ENCODE data around the gene UBE2I.
A peak's percentile ranks its signal among the peaks of the same experiment; 100 is the strongest.

UBE2I gene

DNA sequence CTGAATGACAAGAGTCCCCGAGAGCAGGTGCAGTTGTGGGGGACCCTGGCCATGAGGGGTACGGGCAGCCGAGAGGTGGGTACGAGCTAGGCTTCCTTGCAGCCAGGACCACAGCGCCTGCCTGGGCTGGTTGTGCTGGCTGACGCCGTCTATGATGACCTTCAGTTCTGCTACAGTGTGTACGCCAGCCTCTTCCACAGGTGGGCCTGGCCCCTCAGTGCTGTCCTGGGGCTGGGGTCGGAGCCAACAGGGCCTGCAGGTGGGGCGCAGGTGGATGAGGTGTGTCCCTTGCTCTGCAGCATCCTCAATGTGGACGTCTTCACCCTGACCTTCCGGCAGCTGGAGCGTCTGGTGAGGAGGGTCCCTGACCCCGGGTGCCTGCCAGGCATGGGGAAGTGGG is 35.1 kb downstream of the UBE2I start:
- DNase-seq: no peak

DNA sequence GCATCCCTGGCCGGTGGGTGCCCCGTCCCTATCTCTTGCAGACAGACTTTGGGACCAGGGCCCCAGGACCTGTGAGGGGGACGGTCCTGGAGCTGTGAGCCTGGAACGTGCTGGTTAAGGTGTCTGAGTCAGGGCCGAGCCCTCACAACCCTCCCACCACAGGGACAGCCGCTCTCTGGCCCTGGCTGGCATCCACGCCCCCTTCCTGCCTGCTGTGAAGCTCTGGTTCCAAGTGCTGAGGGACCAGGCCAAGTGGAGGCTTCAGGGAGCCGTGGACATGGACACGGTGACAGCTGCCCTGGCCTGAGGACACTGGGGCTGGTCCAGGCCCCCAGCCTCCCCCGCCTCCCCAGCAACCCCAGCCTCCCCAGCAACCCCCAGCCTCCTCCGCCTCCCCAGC is 35.7 kb downstream of the UBE2I start:
- DNase-seq: no peak

DNA sequence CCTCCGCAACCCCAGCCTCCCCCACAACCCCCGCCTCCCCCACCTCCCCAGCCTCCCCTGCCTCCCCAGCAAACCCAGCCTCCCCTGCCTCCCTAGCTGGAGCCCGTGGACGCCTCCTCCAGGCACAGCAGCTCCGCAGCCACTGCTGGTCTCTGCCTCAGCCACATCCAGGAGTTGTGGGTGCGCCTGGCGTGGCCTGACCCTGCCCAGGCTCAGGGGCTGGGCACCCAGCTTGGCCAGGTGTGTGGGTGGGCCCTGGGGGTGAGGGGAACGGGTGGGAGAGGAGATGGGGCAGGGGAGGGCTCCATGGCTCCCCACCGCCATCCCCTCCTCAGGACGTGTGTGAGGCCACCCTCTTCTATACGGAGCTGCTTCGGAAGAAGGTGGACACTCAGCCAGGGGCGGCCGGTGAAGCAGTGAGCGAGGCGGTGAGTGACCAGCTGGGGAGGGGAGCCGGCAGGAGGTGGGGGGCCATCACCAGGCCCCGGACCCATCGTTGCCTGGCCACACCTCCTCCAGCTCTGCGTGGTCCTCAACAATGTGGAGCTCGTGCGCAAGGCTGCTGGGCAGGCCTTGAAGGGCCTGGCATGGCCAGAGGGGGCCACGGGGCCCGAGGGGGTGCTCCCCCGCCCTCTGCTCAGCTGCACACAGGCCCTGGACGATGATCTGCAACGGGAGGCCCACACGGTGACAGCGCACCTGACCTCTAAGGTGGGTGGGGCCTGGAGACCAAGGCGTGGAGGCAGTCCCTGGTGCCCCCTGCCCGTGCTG is 36.4 kb downstream of the UBE2I start:
- no peak for DNase-seq

DNA sequence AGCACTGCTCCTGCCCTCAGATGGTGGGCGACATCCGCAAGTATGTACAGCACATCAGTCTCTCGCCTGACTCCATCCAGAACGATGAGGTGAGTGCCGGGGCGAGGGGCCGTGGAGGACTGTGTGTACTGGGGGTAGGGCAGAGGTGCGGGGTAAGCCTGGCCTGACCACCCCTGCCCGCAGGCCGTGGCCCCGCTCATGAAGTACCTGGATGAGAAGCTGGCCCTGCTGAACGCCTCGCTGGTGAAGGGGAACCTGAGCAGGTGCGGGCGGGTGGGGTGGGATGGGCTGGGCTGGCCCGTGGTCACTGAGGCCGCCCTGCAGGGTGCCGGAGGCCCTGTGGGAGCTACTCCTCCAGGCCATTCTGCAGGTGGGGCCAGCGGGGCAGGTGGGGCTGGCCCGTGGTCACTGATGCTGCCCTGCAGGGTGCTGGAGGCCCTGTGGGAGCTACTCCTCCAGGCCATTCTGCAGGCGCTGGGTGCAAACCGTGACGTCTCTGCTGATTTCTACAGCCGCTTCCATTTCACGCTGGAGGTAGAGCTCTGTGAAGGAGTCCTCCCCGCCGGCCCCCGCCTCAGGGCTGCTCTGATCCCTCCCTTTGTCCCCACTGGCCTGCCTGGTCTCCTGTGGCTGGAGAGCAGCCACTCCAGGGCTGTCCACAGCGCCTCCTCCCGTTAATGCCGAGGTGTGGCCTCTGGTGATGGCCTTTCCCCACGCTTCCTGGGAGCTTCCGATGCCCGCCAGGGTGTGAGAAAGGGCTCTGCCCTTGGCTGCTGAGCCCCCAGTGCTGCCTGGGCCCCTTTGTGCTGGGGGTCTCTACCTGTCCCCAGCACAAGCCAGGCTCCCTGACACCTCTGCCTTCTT is 37.2 kb downstream of the UBE2I start:
- DNase-seq: no peak

DNA sequence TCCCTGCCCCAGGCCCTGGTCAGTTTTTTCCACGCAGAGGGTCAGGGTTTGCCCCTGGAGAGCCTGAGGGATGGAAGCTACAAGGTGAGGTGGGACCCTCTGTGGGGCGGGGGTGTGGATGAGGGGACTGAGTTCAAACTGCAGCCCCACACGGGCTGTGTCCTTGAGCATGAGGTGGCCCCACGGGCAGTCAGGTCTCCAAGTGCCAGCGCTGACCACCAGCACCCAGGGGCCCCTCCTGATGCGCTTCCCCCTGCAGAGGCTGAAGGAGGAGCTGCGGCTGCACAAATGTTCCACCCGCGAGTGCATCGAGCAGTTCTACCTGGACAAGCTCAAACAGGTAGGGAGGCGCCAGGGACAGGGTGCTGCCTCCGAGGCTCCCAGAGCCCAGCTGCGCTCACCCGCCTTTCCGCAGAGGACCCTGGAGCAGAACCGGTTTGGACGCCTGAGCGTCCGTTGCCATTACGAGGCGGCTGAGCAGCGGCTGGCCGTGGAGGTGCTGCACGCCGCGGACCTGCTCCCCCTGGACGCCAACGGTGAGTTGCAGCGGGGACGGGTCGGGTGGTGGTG is 37.9 kb downstream of the UBE2I start:
- no peak for DNase-seq

DNA sequence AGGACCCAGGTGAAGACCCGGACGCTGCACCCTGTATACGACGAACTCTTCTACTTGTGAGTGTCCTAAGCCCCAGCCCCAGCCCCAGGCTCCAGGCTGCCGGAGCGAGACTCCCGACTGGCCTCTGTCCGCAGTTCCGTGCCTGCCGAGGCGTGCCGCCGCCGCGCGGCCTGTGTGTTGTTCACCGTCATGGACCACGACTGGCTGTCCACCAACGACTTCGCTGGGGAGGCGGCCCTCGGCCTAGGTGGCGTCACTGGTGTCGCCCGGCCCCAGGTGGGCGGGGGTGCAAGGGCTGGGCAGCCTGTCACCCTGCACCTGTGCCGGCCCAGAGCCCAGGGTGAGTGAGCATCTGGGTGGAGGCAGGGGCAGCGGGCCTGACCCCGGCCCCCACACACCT is 38.5 kb downstream of the UBE2I start:
- no peak for DNase-seq

DNA sequence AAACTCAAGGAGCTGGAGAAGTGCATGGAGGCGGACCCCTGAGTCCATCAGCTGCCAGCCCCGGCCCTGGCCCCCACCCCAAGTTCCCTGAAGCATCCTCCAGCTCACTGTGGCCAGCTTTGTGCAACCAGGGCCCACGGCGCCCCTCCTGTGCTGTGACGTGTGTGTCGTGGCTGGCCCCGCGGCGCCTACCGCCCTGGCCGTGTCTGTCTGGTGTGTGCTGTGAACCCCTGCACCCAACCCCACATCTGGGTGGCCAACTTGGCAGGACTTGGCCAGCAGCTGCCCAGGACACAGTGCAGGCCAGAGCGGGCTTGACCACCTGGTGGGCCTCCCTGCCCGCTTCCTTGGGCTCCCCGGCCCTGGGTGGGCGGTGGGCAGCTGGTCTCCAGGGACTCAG is 39.0 kb downstream of the UBE2I start:
- no peak for DNase-seq

DNA sequence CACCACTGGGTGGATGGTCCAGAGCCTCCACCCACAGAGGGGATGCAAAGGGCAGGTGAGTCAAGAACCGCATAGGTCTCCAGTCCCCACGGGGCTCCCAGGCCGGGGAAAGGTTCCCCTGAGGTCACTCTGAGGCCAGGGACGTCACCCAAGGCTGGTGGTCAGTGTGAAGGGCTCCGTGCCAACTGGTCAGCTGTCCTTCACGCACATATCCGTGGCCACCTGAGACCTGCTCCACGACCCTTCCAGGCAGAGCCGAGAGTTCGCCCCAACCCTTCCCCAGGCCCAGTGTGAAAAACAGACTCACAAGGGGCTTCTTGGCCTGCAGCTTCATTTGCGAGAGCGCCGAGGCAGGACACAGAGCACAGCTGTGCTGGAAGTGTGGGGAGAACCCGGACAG is 39.5 kb downstream of the UBE2I start:
- DNase-seq: no peak

DNA sequence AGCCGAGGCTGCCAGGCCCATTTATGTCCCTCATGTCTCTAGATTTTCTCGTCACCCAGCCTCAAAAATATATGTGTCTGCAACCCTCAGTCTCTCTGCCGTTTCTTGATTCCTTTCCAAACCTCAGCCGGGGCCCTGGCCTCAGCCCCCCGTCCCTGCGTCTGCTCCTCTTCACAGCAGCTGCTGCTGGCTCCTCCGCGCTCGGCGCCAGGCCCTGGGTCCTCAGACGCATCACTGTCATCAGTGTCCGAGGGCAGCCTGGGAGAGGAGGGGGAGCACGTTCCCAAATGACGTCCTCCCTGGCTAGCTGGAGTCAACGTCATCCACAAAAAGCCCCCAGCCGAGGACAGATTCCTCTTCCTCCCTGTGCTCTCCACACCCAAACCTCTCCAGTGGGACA is 39.9 kb downstream of the UBE2I start:
- DNase-seq: no peak

DNA sequence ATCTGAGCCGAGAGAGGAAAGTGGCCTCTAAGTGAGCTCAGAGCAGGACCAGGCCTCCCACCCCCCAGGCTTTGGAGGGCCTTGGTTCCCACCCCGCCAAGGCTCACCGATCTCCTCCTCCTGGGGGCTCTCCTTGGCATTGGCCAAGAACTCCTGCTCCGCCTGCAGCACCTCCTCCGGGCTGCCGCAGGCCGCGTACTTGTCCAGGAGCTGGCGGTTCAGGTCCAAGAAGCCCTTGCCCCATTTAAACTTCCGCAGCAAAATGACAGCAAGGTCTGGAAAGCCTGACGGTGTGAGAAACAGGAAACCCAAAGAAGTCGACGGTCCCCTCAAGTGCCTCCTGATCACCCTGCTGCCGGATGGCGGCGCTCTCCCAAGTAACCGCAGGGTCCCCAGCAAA is 40.5 kb downstream of the UBE2I start:
- no peak for DNase-seq

DNA sequence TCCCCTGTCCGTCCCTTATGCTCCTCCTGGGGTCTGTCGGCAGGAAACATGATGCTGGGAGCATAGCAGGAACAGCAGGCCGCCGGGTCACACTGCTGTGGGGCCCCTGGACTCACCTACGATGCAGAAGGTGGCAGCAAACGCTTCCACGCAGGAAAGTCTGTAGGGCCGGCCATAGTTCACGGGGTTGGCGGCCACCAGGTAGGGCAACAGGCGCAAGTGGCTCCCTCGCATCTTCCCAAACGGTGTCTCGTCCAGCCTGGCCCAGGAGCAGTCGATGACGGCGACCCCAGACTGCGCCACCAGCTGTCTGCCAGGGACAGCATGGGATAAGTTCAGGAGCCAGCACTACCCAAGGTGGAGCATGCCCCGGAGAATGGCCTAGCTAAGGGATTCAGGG is 41.3 kb downstream of the UBE2I start:
- no peak for DNase-seq

DNA sequence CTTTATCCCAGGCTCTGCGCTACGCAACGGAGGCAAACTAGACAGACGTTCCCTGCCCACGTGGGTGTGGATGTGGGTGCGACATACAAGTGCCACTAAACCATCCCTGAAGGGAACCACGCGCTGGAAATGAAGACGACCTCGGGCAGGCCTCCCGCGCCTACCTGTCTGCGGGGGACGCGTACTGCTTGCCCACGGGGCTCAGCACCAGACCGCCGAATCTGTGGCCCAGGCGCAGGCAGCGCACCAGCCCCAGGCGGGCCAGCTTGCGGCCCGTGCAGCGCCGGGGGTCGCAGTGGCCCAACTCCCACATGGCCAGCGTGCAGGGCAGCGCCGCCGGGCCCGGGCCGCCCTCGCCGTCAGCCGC is 41.8 kb downstream of the UBE2I start:
- DNase-seq: no peak

DNA sequence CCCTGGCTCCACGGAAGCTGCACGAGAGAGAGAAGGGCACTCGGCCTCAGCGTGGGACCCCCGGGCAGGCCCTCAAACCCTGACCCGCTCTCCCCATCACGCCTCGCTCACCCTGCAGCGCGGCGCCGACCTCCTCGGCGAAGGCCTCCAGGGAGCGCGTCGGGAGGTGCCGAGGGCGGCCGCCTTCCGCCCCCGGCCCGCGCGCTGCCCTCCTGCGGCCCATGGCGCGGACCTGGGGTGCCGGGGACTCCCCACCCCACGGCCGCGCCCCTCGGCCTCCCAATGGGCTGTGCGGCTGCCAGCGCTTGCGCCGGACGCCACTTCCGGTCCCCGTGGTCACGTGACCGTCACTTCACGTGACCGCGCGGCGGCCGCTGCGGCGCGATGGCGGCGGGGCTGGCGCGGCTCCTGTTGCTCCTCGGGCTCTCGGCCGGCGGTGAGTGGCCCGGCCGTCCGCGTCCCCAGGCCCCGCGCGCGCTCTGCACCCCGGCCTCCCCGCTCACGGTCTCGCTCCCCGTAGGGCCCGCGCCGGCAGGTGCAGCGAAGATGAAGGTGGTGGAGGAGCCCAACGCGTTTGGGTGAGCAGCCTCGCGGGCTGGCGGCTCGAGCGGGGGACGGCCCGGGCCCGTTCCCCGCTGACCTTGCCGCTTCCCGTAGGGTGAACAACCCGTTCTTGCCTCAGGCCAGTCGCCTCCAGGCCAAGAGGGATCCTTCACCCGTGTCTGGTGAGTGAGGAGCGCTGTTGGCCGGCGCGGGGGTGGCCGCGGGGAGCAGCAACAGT is 42.3 kb downstream of the UBE2I start, which contains the start of the genes GNPTG and TSR3:
TSS of gene GNPTG (plus strand) at position 350 of the 781 bp plus-strand sequence. CDS start at position 385, 35 bp downstream.
TSS of gene TSR3 (minus strand) at position 297 of the 781 bp plus-strand sequence. CDS start at position 223, 74 bp downstream.
- DNase-seq: peak; percentile 24

DNA sequence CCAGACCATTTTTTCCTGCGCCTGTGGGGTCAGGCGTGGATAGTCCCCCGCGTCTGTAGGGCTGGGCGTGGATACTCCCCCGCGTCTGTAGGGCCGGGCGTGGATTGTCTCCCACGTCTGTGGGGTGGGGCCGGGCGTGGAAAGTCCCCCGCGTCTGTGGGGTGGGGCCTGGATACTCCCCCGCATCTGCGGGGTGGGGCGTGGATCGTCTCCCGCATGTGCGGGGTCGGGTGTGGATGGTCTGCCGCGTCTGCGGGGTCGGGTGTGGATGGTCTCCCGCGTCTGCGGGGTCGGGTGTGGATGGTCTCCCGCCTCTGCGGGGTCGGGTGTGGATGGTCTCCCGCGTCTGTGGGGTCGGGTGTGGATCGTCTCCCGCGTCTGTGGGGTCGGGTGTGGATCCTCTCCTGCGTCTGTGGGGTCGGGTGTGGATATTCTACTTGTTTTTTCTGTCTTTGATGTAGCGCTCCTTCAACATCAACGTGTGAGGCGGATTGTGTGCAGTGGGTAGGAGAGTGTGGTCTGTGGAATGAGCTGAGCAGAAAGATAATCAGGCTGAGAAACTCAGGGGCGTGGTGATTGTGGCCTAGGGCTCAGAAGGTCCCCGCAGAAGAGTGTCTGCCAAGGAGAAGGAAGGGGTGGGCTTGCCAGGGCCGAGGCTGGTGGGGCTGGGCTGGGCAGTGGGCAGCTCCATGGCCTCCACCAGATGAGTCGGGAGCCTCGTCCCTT is 45.5 kb downstream of the UBE2I start:
- no peak for DNase-seq

DNA sequence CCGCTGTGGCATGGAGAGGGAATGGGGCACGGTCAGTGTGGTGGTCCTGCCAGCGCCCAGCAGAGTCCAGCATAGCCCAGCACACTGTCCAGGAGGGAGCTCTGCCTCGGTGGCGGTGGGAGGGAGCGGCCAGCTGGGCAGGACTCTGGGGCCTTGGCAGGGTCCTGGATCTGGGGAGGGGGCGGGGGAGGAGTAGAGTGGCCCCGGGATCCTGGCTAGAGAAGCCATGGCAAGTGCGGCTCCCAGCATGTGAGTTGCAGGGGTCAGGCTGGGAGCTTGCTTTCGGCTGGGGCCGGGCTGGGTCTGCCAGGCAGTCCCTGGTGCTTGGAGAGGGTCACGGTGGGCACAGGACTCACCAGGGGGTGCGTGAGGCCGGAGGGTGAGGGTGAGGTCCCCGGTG is 46.2 kb downstream of the UBE2I start:
- no peak for DNase-seq

DNA sequence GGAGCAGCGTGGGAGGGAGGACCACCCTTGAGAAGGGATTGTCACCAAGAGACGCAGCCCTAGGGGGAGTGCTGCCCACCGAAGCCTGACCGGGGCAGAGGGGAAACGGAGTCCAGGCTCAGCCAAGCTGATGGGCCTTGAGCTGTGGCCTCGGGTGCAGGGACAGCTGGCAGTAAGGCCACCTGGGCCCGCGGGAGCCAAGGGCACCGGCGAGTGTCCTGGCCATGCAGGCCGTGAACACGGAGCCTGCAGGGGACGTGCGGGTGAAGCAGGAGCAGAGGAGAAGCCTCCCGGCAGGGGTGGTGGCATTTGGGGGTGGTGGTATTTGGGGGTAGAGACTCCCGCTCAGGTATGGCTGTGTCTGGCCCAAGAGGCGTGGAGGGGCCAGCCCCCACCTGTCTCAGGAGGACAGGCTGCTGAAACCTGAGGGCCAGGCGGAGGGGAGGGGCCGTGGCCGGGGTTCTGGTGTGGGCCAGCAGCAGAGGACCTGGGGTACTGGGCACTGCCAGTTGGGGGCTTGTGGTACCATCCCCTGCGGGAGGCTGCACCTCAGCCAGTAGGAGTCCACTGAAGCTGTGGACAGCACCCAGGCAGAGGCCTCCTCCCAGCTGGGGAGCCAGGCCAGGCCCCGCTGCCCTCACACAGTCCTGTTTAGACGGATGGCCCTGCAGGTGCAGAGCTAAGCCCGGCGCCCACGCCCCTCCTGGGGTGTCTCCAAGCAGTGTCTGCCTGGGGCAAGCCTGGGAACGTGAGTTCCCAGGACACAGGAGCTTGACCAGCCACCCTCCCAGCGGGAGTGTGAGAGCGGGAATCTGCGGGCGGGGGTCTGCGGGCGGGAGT is 46.8 kb downstream of the UBE2I start:
- DNase-seq: no peak

DNA sequence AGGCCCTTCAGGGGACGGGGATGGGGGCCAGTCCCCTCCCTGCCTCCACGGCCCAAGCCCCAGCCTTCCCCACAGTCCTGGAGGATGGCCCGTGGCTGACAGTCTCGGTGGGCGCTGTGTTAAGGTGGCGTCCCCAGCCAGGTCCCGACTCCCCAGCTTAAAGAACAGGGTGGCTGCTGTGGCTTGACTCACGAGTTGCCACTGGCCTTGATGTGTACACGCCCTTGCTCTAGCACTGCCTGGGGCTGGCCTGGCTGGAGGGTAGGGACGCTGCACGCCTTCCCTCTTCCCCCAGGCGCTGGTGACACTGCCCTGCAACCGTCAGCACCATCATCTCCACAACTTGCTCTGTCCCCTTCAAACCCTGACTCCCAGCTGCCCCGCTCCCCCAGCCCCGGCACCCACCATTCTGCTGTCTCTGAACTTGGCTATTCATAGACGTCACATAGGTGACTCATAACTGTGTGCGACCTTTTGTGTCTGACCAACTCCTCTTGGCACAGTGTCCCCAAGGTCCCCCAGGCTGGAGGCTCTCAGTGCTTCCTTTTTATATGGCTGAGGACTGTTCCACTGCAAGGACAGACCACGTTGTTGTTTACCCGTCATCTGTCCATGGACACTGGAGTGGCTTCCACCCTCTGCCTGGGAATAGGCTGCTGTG is 48.6 kb downstream of the UBE2I start:
- DNase-seq: no peak

DNA sequence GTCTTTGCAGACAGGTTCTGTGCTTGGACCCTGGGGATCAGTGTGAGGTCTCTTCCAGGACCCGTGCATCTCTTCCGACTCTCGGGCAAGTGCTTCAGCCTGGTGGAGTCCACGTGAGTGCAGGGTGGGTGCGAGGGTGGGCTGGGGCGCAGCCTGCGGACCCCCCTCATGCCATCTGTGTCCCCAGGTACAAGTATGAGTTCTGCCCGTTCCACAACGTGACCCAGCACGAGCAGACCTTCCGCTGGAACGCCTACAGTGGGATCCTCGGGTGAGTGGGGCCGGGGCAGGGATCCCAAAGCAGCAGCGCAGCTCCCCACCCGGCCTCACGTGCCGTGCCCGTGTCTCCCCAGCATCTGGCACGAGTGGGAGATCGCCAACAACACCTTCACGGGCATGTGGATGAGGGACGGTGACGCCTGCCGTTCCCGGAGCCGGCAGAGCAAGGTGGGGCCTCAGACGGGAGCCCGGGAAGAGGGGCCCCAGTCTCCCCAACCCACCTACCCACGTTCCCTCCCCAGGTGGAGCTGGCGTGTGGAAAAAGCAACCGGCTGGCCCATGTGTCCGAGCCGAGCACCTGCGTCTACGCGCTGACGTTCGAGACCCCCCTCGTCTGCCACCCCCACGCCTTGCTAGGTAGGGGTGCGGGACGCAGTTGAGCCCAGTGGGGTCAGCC is 52.4 kb downstream of the UBE2I start:
- DNase-seq: no peak

DNA sequence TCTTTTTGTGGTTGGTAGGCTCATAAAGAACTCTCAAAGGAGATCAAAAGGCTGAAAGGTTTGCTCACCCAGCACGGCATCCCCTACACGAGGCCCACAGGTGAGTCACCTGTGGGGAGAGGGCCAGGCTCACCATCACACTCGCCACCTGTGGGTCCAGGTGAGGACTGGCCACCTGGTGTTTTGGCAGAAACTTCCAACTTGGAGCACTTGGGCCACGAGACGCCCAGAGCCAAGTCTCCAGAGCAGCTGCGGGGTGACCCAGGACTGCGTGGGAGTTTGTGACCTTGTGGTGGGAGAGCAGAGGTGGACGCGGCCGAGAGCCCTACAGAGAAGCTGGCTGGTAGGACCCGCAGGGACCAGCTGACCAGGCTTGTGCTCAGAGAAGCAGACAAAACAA is 53.4 kb downstream of the UBE2I start:
- no peak for DNase-seq

DNA sequence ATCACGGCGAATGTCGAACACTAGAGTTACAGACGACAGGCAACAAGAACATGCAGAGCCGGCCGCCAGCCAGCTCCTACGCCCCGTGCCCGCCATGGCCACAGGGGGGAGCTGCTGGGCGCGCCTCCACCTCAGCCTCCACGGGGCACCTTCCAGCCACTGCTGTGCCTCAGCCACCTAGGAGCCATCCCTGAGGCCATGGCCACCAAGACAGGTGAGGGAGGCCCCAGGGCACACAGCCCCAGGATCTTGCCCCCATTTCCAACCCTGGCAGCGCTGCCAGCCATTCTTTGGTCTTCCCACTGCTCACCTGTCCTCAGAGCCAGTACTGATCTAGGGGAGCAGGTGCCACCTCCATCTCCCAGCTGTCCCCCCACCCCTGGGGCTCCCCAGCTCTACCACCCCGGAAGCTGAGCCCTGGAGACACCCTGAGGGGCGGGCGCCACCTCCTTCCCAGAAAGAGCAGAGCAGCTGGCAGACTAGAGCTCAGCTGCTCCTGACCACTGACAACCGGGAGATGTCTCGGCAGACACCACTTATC is 54.1 kb downstream of the UBE2I start:
- peak; percentile 14 for DNase-seq

Measured in NCI-H1694 (cell line).